ENCODE measurements around the gene HIVEP1. TPM values are rescaled to one million over a fixed set of nuclear protein-coding genes. Genes with fewer than 3 reads are reported as not detected.

Gene HIVEP1
- total and polyA plus RNA-seq, 5 donors from 2014 or later: 3.9 to 96.4 (median 7.2) TPM

- Histone ChIP-seq H3K4me3 (ENCODE audit: low read depth, low read length) (no peak overlapping the region), H3K9me3 (ENCODE audit: control insufficient read depth in 2 of 2, low read length in 2 of 2) (no peaks in the 10 kb centered on the region), H3K27ac (ENCODE audit: insufficient read depth, low read length, poor library complexity, severe bottlenecking) (no peak overlapping the region), H3K4me1 (ENCODE audit: control insufficient read depth, insufficient read depth, low read length, poor library complexity, severe bottlenecking) (peaks cover 27% of the 10 kb centered on the region), H3K27me3 (ENCODE audit: control insufficient read depth, insufficient read depth, low read length) (no peaks in the 10 kb centered on the region), H3K36me3 (ENCODE audit: control insufficient read depth, insufficient read depth, low read length) (peaks cover 11% of the 10 kb centered on the region)
- peaks cover 49 to 81% (median 60%) of the 10 kb centered on the region in 4 donors for H3K4me1 Mint-ChIP-seq
- ATAC-seq (ENCODE audit: low read depth in 2 of 2): no peak
- H3K27ac Mint-ChIP-seq: peak overlapping the region in 1 of 3 donors; percentile 44
- H3K9me3 Mint-ChIP-seq: peaks cover 0 to 2% (median 0%) of the 10 kb centered on the region in 7 donors
- H3K4me3 Mint-ChIP-seq: no peak overlapping the region
- peaks cover 33% of the 10 kb centered on the region for H3K36me3 Mint-ChIP-seq
- H3K27me3 Mint-ChIP-seq: no peaks in the 10 kb centered on the region
- no peak for DNase-seq
These were observed 10.4 kb downstream of the HIVEP1 start for GRCh38 chr6:12022481-12022880.

- H3K9me3 Mint-ChIP-seq: peaks cover 0 to 3% (median 0%) of the 10 kb centered on the region in 7 donors
- Histone ChIP-seq H3K9me3 (ENCODE audit: control insufficient read depth in 2 of 2, low read length in 2 of 2) (no peaks in the 10 kb centered on the region), H3K27me3 (ENCODE audit: control insufficient read depth, insufficient read depth, low read length) (no peaks in the 10 kb centered on the region), H3K27ac (ENCODE audit: insufficient read depth, low read length, poor library complexity, severe bottlenecking) (no peak overlapping the region), H3K36me3 (ENCODE audit: control insufficient read depth, insufficient read depth, low read length) (peaks cover 11% of the 10 kb centered on the region), H3K4me1 (ENCODE audit: control insufficient read depth, insufficient read depth, low read length, poor library complexity, severe bottlenecking) (peaks cover 27% of the 10 kb centered on the region), H3K4me3 (ENCODE audit: low read depth, low read length) (no peak overlapping the region)
- H3K27ac Mint-ChIP-seq: no peak overlapping the region
- peaks cover 36% of the 10 kb centered on the region for H3K36me3 Mint-ChIP-seq
- no peak overlapping the region for H3K4me3 Mint-ChIP-seq
- H3K4me1 Mint-ChIP-seq: peaks cover 54 to 86% (median 64%) of the 10 kb centered on the region in 4 donors
- DNase-seq: no peak
- no peak for ATAC-seq (ENCODE audit: low read depth in 2 of 2)
- H3K27me3 Mint-ChIP-seq: no peaks in the 10 kb centered on the region
These were observed 10.9 kb downstream of the HIVEP1 start for GRCh38 chr6:12022953-12023388.

GRCh38 chr6:12024216-12024615, 12.1 kb downstream of the HIVEP1 start:
- Mint-ChIP-seq H3K27ac (no peak overlapping the region), H3K4me3 (peak overlapping the region in 1 of 4 donors; percentile 12), H3K27me3 (no peaks in the 10 kb centered on the region), H3K9me3 (peaks cover 0 to 3% (median 1%) of the 10 kb centered on the region in 7 donors), H3K4me1 (peaks cover 57 to 82% (median 65%) of the 10 kb centered on the region in 4 donors), H3K36me3 (peaks cover 42% of the 10 kb centered on the region)
- ATAC-seq (ENCODE audit: low read depth in 2 of 2) (no peak), DNase-seq (no peak)
- Histone ChIP-seq H3K27ac (ENCODE audit: insufficient read depth, low read length, poor library complexity, severe bottlenecking) (no peak overlapping the region), H3K27me3 (ENCODE audit: control insufficient read depth, insufficient read depth, low read length) (no peaks in the 10 kb centered on the region), H3K9me3 (ENCODE audit: control insufficient read depth in 2 of 2, low read length in 2 of 2) (peaks cover under 1 to 3% of the 10 kb centered on the region in 2 experiments), H3K4me3 (ENCODE audit: low read depth, low read length) (no peak overlapping the region), H3K4me1 (ENCODE audit: control insufficient read depth, insufficient read depth, low read length, poor library complexity, severe bottlenecking) (peaks cover 27% of the 10 kb centered on the region), H3K36me3 (ENCODE audit: control insufficient read depth, insufficient read depth, low read length) (peaks cover 11% of the 10 kb centered on the region)

GRCh38 chr6:12024699-12025434, 12.8 kb downstream of the HIVEP1 start:
- Mint-ChIP-seq H3K4me3 (peak overlapping the region in 2 of 4 donors; percentile 12 to 41), H3K27me3 (no peaks in the 10 kb centered on the region), H3K4me1 (peaks cover 58 to 75% (median 61%) of the 10 kb centered on the region in 4 donors), H3K36me3 (peaks cover 46% of the 10 kb centered on the region), H3K9me3 (peaks cover 0 to 8% (median 2%) of the 10 kb centered on the region in 7 donors), H3K27ac (peak overlapping the region in 1 of 3 donors; percentile 30)
- Histone ChIP-seq H3K4me3 (ENCODE audit: low read depth, low read length) (no peak overlapping the region), H3K9me3 (ENCODE audit: control insufficient read depth in 2 of 2, low read length in 2 of 2) (peaks cover 5 to 7% of the 10 kb centered on the region in 2 experiments), H3K36me3 (ENCODE audit: control insufficient read depth, insufficient read depth, low read length) (peaks cover 11% of the 10 kb centered on the region), H3K27ac (ENCODE audit: insufficient read depth, low read length, poor library complexity, severe bottlenecking) (no peak overlapping the region), H3K4me1 (ENCODE audit: control insufficient read depth, insufficient read depth, low read length, poor library complexity, severe bottlenecking) (peaks cover 21% of the 10 kb centered on the region), H3K27me3 (ENCODE audit: control insufficient read depth, insufficient read depth, low read length) (no peaks in the 10 kb centered on the region)
- DNase-seq (no peak), ATAC-seq (ENCODE audit: low read depth in 2 of 2) (no peak)

- ATAC-seq (ENCODE audit: low read depth in 2 of 2) (no peak), DNase-seq (no peak)
- H3K4me1 Mint-ChIP-seq: peaks cover 56 to 66% (median 61%) of the 10 kb centered on the region in 4 donors
- H3K36me3 Mint-ChIP-seq: peaks cover 47% of the 10 kb centered on the region
- Histone ChIP-seq H3K27me3 (ENCODE audit: control insufficient read depth, insufficient read depth, low read length) (no peaks in the 10 kb centered on the region), H3K27ac (ENCODE audit: insufficient read depth, low read length, poor library complexity, severe bottlenecking) (no peak overlapping the region), H3K4me1 (ENCODE audit: control insufficient read depth, insufficient read depth, low read length, poor library complexity, severe bottlenecking) (peaks cover 16% of the 10 kb centered on the region), H3K36me3 (ENCODE audit: control insufficient read depth, insufficient read depth, low read length) (peaks cover 7% of the 10 kb centered on the region), H3K9me3 (ENCODE audit: control insufficient read depth in 2 of 2, low read length in 2 of 2) (peaks cover 15 to 17% of the 10 kb centered on the region in 2 experiments), H3K4me3 (ENCODE audit: low read depth, low read length) (peak overlapping the region; percentile 12)
- no peaks in the 10 kb centered on the region for H3K27me3 Mint-ChIP-seq
- H3K9me3 Mint-ChIP-seq: peaks cover 0 to 19% (median 6%) of the 10 kb centered on the region in 7 donors
- peak overlapping the region in 3 of 4 donors; percentile 6 to 64 (median 7) for H3K4me3 Mint-ChIP-seq
- peak overlapping the region in 2 of 3 donors; percentile 52 for H3K27ac Mint-ChIP-seq
These were observed 14.0 kb downstream of the HIVEP1 start for GRCh38 chr6:12026120-12026519.

- H3K9me3 Mint-ChIP-seq: peaks cover 0 to 20% (median 6%) of the 10 kb centered on the region in 7 donors
- peaks cover 55 to 66% (median 62%) of the 10 kb centered on the region in 4 donors for H3K4me1 Mint-ChIP-seq
- peaks cover 16% of the 10 kb centered on the region for H3K4me1 ChIP-seq (ENCODE audit: control insufficient read depth, insufficient read depth, low read length, poor library complexity, severe bottlenecking)
- no peak for DNase-seq
- no peaks in the 10 kb centered on the region for H3K27me3 ChIP-seq (ENCODE audit: control insufficient read depth, insufficient read depth, low read length)
- no peaks in the 10 kb centered on the region for H3K27me3 Mint-ChIP-seq
- peaks cover 15 to 17% of the 10 kb centered on the region in 2 experiments for H3K9me3 ChIP-seq (ENCODE audit: control insufficient read depth in 2 of 2, low read length in 2 of 2)
- H3K36me3 ChIP-seq (ENCODE audit: control insufficient read depth, insufficient read depth, low read length): peaks cover 9% of the 10 kb centered on the region
- H3K4me3 Mint-ChIP-seq: peak overlapping the region in 1 of 4 donors; percentile 21
- peak overlapping the region; percentile 12 for H3K4me3 ChIP-seq (ENCODE audit: low read depth, low read length)
- no peak overlapping the region for H3K27ac Mint-ChIP-seq
- H3K36me3 Mint-ChIP-seq: peaks cover 48% of the 10 kb centered on the region
- H3K27ac ChIP-seq (ENCODE audit: insufficient read depth, low read length, poor library complexity, severe bottlenecking): no peak overlapping the region
- no peak for ATAC-seq (ENCODE audit: low read depth in 2 of 2)
These were observed 14.7 kb downstream of the HIVEP1 start for GRCh38 chr6:12026833-12027232.

- H3K36me3 ChIP-seq (ENCODE audit: control insufficient read depth, insufficient read depth, low read length): peaks cover 9% of the 10 kb centered on the region
- Mint-ChIP-seq H3K27me3 (no peaks in the 10 kb centered on the region), H3K27ac (no peak overlapping the region), H3K4me3 (no peak overlapping the region), H3K36me3 (peaks cover 53% of the 10 kb centered on the region), H3K9me3 (peaks cover 0 to 20% (median 6%) of the 10 kb centered on the region in 7 donors), H3K4me1 (peaks cover 55 to 68% (median 63%) of the 10 kb centered on the region in 4 donors)
- no peaks in the 10 kb centered on the region for H3K27me3 ChIP-seq (ENCODE audit: control insufficient read depth, insufficient read depth, low read length)
- H3K4me3 ChIP-seq (ENCODE audit: low read depth, low read length): no peak overlapping the region
- H3K9me3 ChIP-seq (ENCODE audit: control insufficient read depth in 2 of 2, low read length in 2 of 2): peaks cover 15 to 17% of the 10 kb centered on the region in 2 experiments
- peaks cover 19% of the 10 kb centered on the region for H3K4me1 ChIP-seq (ENCODE audit: control insufficient read depth, insufficient read depth, low read length, poor library complexity, severe bottlenecking)
- no peak for ATAC-seq (ENCODE audit: low read depth in 2 of 2)
- no peak overlapping the region for H3K27ac ChIP-seq (ENCODE audit: insufficient read depth, low read length, poor library complexity, severe bottlenecking)
- DNase-seq: no peak
These were observed 16.1 kb downstream of the HIVEP1 start for GRCh38 chr6:12028213-12028612.

All from CD4-positive, CD25-positive, alpha-beta regulatory T cell (primary cell).